Measurements from ENCODE around the gene DDB1.

GRCh38 chr11:61353131-61354067, 20.5 kb upstream of the DDB1 start:
- TF ChIP-seq, protein P1, sequence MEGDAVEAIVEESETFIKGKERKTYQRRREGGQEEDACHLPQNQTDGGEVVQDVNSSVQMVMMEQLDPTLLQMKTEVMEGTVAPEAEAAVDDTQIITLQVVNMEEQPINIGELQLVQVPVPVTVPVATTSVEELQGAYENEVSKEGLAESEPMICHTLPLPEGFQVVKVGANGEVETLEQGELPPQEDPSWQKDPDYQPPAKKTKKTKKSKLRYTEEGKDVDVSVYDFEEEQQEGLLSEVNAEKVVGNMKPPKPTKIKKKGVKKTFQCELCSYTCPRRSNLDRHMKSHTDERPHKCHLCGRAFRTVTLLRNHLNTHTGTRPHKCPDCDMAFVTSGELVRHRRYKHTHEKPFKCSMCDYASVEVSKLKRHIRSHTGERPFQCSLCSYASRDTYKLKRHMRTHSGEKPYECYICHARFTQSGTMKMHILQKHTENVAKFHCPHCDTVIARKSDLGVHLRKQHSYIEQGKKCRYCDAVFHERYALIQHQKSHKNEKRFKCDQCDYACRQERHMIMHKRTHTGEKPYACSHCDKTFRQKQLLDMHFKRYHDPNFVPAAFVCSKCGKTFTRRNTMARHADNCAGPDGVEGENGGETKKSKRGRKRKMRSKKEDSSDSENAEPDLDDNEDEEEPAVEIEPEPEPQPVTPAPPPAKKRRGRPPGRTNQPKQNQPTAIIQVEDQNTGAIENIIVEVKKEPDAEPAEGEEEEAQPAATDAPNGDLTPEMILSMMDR (IDR thresholded peaks at IDR 0.05), result no peak
- no peak for TF ChIP-seq POLR2A (IDR thresholded peaks at IDR 0.05)
